HEK293 (cell line): ENCODE results near the gene ETHE1.

Experiments
- CTCF ChIP-seq: fragments of 450-650 bp; formaldehyde crosslinking; IDR thresholded peaks from 2 replicates; pipeline ENCODE4 v1.5.1; 2016; ENCODE audit warnings: missing biosample characterization, missing genetic modification characterization
- ZNF23 ChIP-seq: fragments of 450-650 bp; formaldehyde crosslinking; IDR thresholded peaks from 2 replicates; pipeline ENCODE4 v1.5.1; 2016; ENCODE audit warnings: missing biosample characterization, missing genetic modification characterization, borderline replicate concordance

GRCh38 chr19:43569657-43570056, 42.7 kb upstream of the ETHE1 start:
- no peak for TF ChIP-seq CTCF (tag by site-specific recombination)
- TF ChIP-seq ZNF23 (tag by site-specific recombination): no peak
